ENCODE data around the gene PRICKLE2.
"Not testable (repeated sequence)": the region's sequence is repeated elsewhere in the genome, so short reads cannot be mapped to it uniquely, and the experiment has no call there.

PRICKLE2 gene

GRCh38 chr3:64094713-64095079 is 130.6 kb downstream of the PRICKLE2 start:
- Histone ChIP-seq H3K27ac (no peak overlapping the region), H3K4me3 (ENCODE audit: low read depth, low read length) (no peak overlapping the region), H3K27me3 (replicated peaks) (no peaks in the 10 kb centered on the region), H3K36me3 (replicated peaks) (peaks cover 4% of the 10 kb centered on the region)
- no peak for TF ChIP-seq CTCF (IDR thresholded peaks at IDR 0.05; ENCODE audit: low read depth, low read length, missing control alignments)
- DNase-seq: no peak
- in situ Hi-C loops (cut with HindIII; ENCODE audit: low pct_ligation_motif_present, low sequenced_read_pairs): no loop called here

DNA sequence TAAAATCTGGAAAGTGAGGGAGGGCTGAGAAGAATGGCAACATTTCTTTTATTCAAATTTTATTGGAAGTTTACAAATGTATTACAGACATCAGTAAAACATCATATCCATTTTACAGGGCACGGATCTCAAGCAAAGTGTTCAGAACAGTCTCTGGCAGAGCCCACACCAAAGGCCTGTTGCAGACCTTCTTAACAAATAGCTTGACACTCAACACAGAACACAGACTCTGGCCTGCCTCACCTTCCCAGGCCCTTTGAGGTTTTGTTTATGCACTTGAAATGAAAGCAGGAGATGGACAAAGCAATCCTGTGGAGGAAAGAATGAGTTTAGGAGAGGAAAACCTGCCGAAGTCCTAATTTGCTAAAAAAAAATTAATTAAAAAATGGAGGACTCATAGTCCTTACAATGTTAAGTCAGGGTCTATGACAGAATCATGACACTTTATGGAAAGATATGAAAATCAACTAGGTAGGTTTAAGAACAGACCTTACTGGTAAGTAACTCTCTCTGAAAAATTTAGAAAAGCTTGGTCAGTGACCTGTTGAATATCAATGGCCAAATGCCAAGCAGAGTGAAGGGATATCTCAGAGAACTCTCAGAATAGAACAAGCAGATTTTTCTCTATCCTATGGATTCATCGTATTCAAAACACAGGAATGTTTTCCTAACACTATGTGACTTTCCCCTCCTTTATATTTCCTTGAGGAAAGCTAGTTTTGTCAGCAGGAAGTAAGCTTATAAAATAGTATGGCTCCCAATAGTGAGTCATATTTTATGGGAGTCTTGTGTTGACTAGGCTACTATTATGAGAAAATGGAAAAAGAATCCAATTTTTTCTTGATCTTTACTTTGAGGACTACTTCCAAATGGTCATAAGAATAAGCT is 131.2 kb downstream of the PRICKLE2 start:
- DNase-seq: no peak
- in situ Hi-C loops (cut with HindIII; ENCODE audit: low pct_ligation_motif_present, low sequenced_read_pairs): no loop called here
- Histone ChIP-seq H3K36me3 (replicated peaks) (peaks cover 3% of the 10 kb centered on the region), H3K27ac (no peak overlapping the region), H3K27me3 (replicated peaks) (no peaks in the 10 kb centered on the region), H3K4me3 (ENCODE audit: low read depth, low read length) (no peak overlapping the region)
- no peak for TF ChIP-seq CTCF (IDR thresholded peaks at IDR 0.05; ENCODE audit: low read depth, low read length, missing control alignments)

GRCh38 chr3:64093211-64093610 is 132.1 kb downstream of the PRICKLE2 start:
- TF ChIP-seq CTCF (IDR thresholded peaks at IDR 0.05; ENCODE audit: low read depth, low read length, missing control alignments): no peak
- Histone ChIP-seq H3K27ac (no peak overlapping the region), H3K36me3 (replicated peaks) (no peaks in the 10 kb centered on the region), H3K4me3 (ENCODE audit: low read depth, low read length) (no peak overlapping the region), H3K27me3 (replicated peaks) (no peaks in the 10 kb centered on the region)
- no peak for DNase-seq
- in situ Hi-C loops (cut with HindIII; ENCODE audit: low pct_ligation_motif_present, low sequenced_read_pairs): no loop called here

GRCh38 chr3:64091501-64091900 is 133.8 kb downstream of the PRICKLE2 start:
- no peaks in the 10 kb centered on the region for H3K36me3 ChIP-seq (replicated peaks)
- no peak overlapping the region for H3K27ac ChIP-seq
- no peak for DNase-seq
- no peak overlapping the region for H3K4me3 ChIP-seq (ENCODE audit: low read depth, low read length)
- in situ Hi-C loops (cut with HindIII; ENCODE audit: low pct_ligation_motif_present, low sequenced_read_pairs): no loop called here
- no peak for TF ChIP-seq CTCF (IDR thresholded peaks at IDR 0.05; ENCODE audit: low read depth, low read length, missing control alignments)
- H3K27me3 ChIP-seq (replicated peaks): no peaks in the 10 kb centered on the region

DNA sequence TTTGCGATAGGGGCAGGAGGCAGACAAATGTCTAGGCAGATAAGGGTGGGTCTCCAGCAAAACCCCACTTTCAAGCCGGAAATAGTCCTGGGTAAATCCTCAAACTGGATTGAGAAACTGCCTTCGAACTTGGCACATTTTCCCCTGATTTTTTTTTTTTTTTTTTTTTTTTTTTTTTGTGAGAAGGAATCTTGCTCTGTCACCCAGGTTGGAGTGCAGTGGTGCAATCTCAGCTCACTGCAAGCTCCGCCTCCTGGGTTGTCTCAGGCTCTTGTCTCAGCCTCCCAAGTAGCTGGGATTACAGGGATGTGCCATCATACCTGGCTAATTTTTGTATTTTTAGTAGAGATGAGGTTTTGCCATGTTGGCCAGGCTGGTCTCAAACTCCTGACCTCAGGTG is 135.9 kb downstream of the PRICKLE2 start:
- in situ Hi-C loops (cut with HindIII; ENCODE audit: low pct_ligation_motif_present, low sequenced_read_pairs); H3K27me3 ChIP-seq (replicated peaks); H3K36me3 ChIP-seq (replicated peaks); H3K4me3 ChIP-seq (ENCODE audit: low read depth, low read length); H3K27ac ChIP-seq: not testable (repeated sequence)
- DNase-seq: peak; percentile 28

DNA sequence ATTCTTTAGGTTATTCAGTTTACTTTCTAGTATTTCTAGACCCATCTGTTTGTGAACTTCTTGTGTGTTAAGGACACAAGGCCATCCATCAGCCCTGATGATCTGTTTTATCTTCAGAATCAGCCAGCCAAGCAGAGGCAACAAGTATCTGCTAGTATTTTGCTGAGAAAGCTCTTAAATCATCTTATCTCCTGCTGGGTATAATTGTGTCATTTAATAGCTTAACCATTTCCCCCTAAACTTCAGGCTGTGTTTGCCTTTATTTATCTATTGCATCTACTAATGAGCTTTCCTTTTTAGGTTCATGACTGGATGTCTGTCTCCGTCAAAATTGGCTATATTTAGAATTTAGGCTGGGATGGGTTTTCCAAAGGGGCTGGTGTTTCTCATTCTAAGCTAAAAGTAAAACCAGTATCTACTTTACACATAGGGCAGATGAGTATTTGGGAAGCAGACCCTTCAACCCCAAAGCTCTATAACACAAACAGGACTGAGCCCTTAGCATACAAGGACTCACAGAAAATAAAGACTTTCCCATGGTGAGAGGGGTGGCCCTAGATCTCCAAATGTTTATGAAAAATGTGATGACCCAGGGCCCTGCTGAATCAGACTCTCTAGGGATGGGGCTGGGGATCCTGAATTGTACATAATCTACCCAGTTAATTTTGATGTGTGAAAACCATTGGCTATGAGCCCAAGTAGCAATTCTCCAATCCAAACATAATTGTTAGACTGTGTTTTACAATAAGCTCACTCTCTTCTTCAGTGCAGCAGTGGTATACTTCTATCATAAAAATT is 136.7 kb downstream of the PRICKLE2 start:
- in situ Hi-C loops (cut with HindIII; ENCODE audit: low pct_ligation_motif_present, low sequenced_read_pairs): no loop called here

More for the DNA sequence above, 136.7 kb downstream of the PRICKLE2 start:
- DNase-seq: no peak
- Histone ChIP-seq H3K36me3 (replicated peaks) (no peaks in the 10 kb centered on the region), H3K27me3 (replicated peaks) (no peaks in the 10 kb centered on the region), H3K27ac (no peak overlapping the region), H3K4me3 (ENCODE audit: low read depth, low read length) (no peak overlapping the region)
- TF ChIP-seq CTCF (IDR thresholded peaks at IDR 0.05; ENCODE audit: low read depth, low read length, missing control alignments): no peak
